Panc1 (cell line): ENCODE results near the gene ASAP2. TPM values are rescaled to one million over a fixed set of nuclear protein-coding genes. Genes with fewer than 3 reads are reported as not detected.

Experiments used
- ATAC-seq: fragments of 200-7000 bp; cut with Tn5 transposase; 2 replicates; pipeline ENCODE4 v1.9.1; 2020; ENCODE audit warnings: mild to moderate bottlenecking, moderate library complexity
- BruUV-seq: library from RNA; stranded (reverse); fragments of 400-500 nt; replicated peaks from 2 replicates; lab custom pipeline; 2021; lab: Mats Ljungman, UMichigan
- CTCF ChIA-PET: fragments of 300-600 bp; sonication (Branson Sonifier 250); formaldehyde crosslinking; loops from one replicate; lab custom pipeline; 2022; ENCODE audit warnings: antibody characterized with exemption; lab: Charles Lee
- POLR2A ChIA-PET: fragments of 300-600 bp; sonication (Branson Sonifier 250); formaldehyde crosslinking; loops from one replicate; lab custom pipeline; 2022; ENCODE audit warnings: antibody characterized with exemption; lab: Charles Lee
- DNase-seq: peaks from one replicate; pipeline ENCODE4 v3.0.0-alpha.2; 2010; ENCODE audit warnings: low read depth, low spot score
- H3K27ac ChIP-seq: 2 replicates; pipeline ENCODE4 v1.5.1; 2011; ENCODE audit warnings: mild to moderate bottlenecking, low read length, inconsistent platforms
- H3K27me3 ChIP-seq: fragments of 200-500 bp; sonication (Bioruptor generic); 2 replicates; pipeline ENCODE4 v1.6.0; 2014; ENCODE audit warnings: low read length, inconsistent platforms; ENCODE audit not compliant: control insufficient read depth, insufficient read depth
- H3K36me3 ChIP-seq: fragments of 200-500 bp; sonication (Bioruptor generic); 2 replicates; pipeline ENCODE4 v1.5.1; 2014; ENCODE audit warnings: inconsistent platforms, mild to moderate bottlenecking, low read length, moderate library complexity; ENCODE audit not compliant: control insufficient read depth, insufficient read depth
- H3K4me1 ChIP-seq: 2 replicates; pipeline ENCODE4 v1.5.1; 2011; ENCODE audit warnings: inconsistent platforms, mild to moderate bottlenecking, low read length, moderate library complexity; ENCODE audit not compliant: control insufficient read depth, insufficient read depth
- H3K4me3 ChIP-seq, 2 experiments: 2 replicates each; pipeline ENCODE4 v1.5.1; 2011 to 2012; ENCODE audit warnings: low read depth in 2 of 2, low read length in 2 of 2, mild to moderate bottlenecking in 2 of 2, inconsistent platforms in 1 of 2, moderate library complexity in 1 of 2
- H3K9me3 ChIP-seq: fragments of 200-500 bp; sonication (Bioruptor generic); 2 replicates; pipeline ENCODE4 v1.5.1; 2014; ENCODE audit warnings: low read depth, mild to moderate bottlenecking, inconsistent platforms, low read length, moderate library complexity; ENCODE audit not compliant: control insufficient read depth, insufficient read depth
- CTCF ChIP-seq: fragments of 450-650 bp; IDR thresholded peaks from 2 replicates; pipeline ENCODE4 v1.5.1; 2017; ENCODE audit warnings: mild to moderate bottlenecking
- POLR2AphosphoS5 ChIP-seq: IDR thresholded peaks from 2 replicates; pipeline ENCODE4 v1.6.1; 2012; ENCODE audit warnings: mild to moderate bottlenecking, low read depth, low read length, moderate library complexity
- REST ChIP-seq, 2 experiments: IDR thresholded peaks; 2 replicates each; pipeline ENCODE4 v1.6.1; 2011 to 2012; ENCODE audit warnings: low read depth in 2 of 2, control low read depth in 1 of 2, low read length in 1 of 2, mild to moderate bottlenecking in 1 of 2, moderate library complexity in 1 of 2; ENCODE audit not compliant: insufficient read depth in 1 of 2
- SIN3A ChIP-seq: IDR thresholded peaks from 2 replicates; pipeline ENCODE4 v1.6.1; 2012; ENCODE audit warnings: low read depth, mild to moderate bottlenecking, low read length, moderate library complexity, borderline replicate concordance; ENCODE audit not compliant: insufficient read depth
- TCF7L2 ChIP-seq: IDR thresholded peaks from 2 replicates; pipeline ENCODE4 v1.6.1; 2011; ENCODE audit warnings: mild to moderate bottlenecking, low read depth, low read length, inconsistent platforms
- in situ Hi-C: cut with HindIII; loops from 2 replicates; pipeline ENCODE4 v1.10.0; 2016; ENCODE audit warnings: low sequenced_read_pairs, low pct_unique_long_range_greater_than_20kb
- intact Hi-C: fragments of 100-400 bp; cut with micrococcal nuclease; formaldehyde crosslinking; loops from one replicate; pipeline ENCODE4 v1.10.0; 2022; ENCODE audit not compliant: unreplicated experiment
- total RNA-seq: library from RNA; stranded (reverse); gene quantifications from one replicate; pipeline ENCODE4 v1.2.1, GENCODE V29; 2021; ENCODE audit not compliant: unreplicated experiment

ASAP2 gene
- total RNA-seq, 1 experiment from 2014 or later, result 107 TPM

- intact Hi-C loops, result loop anchor here (5.0 kb wide), 1 partner anchor 92 kb away; no protein-coding TSS in a partner anchor
- no peaks in the 10 kb centered on the region for H3K36me3 ChIP-seq
- peak; percentile 64 for ATAC-seq
- peak overlapping the region; percentile 24 to 45 for H3K4me3 ChIP-seq
- in situ Hi-C loops, result loop anchor here (5.0 kb wide), 1 partner anchor 58 kb away; no protein-coding TSS in a partner anchor
- ChIA-PET CTCF (interaction anchor here (1.3 kb wide), 1 partner anchor 29 kb away, joined by 4 read pairs; no protein-coding TSS in a partner anchor), POLR2A (interaction anchor here (0.7 to 1.4 kb wide), 6 partner anchors 9 to 53 kb away, joined by 3 to 7 read pairs (median 4); no protein-coding TSS in a partner anchor)
- H3K27ac ChIP-seq, result peak overlapping the region; percentile 100
- peaks cover 99% of the 10 kb centered on the region for H3K4me1 ChIP-seq
- DNase-seq, result no peak
- H3K9me3 ChIP-seq, result no peaks in the 10 kb centered on the region
- H3K27me3 ChIP-seq, result no peaks in the 10 kb centered on the region
- no TSS peak for BruUV-seq
- TF ChIP-seq POLR2AphosphoS5, result peak; percentile 78
- no peak for TF ChIP-seq SIN3A
These were observed 28.1 kb downstream of the ASAP2 start for GRCh38 chr2:9234680-9235146.

- Histone ChIP-seq H3K4me3 (peak overlapping the region; percentile 24 to 45), H3K36me3 (no peaks in the 10 kb centered on the region), H3K27me3 (no peaks in the 10 kb centered on the region), H3K27ac (peak overlapping the region; percentile 100), H3K9me3 (no peaks in the 10 kb centered on the region), H3K4me1 (peaks cover 97% of the 10 kb centered on the region)
- ATAC-seq (peak; percentile 35), DNase-seq (no peak)
- in situ Hi-C loops (no loop called here), intact Hi-C loops (no loop called here)
- TF ChIP-seq POLR2AphosphoS5, result no peak; the same call in 1 of the 2 replicates
- TF ChIP-seq REST (IDR thresholded peaks at IDR 0.05; ENCODE audit: insufficient read depth in 1 of 2, low read depth in 2 of 2, low read length in 1 of 2), result no peak
- no peak for TF ChIP-seq TCF7L2
- peak; percentile 24; the same call in 1 of the 2 replicates for TF ChIP-seq SIN3A
- CTCF ChIA-PET, result interaction anchor here (1.3 kb wide), 1 partner anchor 30 kb away, joined by 4 read pairs; no protein-coding TSS in a partner anchor
- POLR2A ChIA-PET, result interaction anchor here (0.6 to 1.4 kb wide), 7 partner anchors 9 to 52 kb away, joined by 3 to 4 read pairs (median 3); no protein-coding TSS in a partner anchor
- no TSS peak for BruUV-seq
These were observed 28.8 kb downstream of the ASAP2 start for GRCh38 chr2:9235147-9236044.

- no peaks in the 10 kb centered on the region for H3K27me3 ChIP-seq
- ATAC-seq (no peak; the same call in 1 of the 2 replicates), DNase-seq (no peak)
- no peak for TF ChIP-seq REST (IDR thresholded peaks at IDR 0.05; ENCODE audit: insufficient read depth in 1 of 2, low read depth in 2 of 2, low read length in 1 of 2)
- TF ChIP-seq POLR2AphosphoS5, result no peak
- no peak for TF ChIP-seq CTCF
- no peak for TF ChIP-seq SIN3A
- no peak; the same call in 1 of the 2 replicates for TF ChIP-seq TCF7L2
- peak overlapping the region; percentile 100 for H3K27ac ChIP-seq
- no peaks in the 10 kb centered on the region for H3K9me3 ChIP-seq
- no peaks in the 10 kb centered on the region for H3K36me3 ChIP-seq
- intact Hi-C loops (no loop called here), in situ Hi-C loops (no loop called here)
- BruUV-seq, result no TSS peak
- ChIA-PET POLR2A (interaction anchor here (0.6 to 1.4 kb wide), 2 partner anchors 9 to 10 kb away, joined by 3 read pairs; no protein-coding TSS in a partner anchor), CTCF (no interaction called here)
- H3K4me3 ChIP-seq, result peak overlapping the region; percentile 24 to 45
- H3K4me1 ChIP-seq, result peaks cover 97% of the 10 kb centered on the region
These were observed 29.4 kb downstream of the ASAP2 start for GRCh38 chr2:9236045-9236344.
